GM10847 (cell line): ENCODE data around the gene RBMS3.

Experiments used
- POLR2A ChIP-seq: IDR thresholded peaks from 2 replicates; pipeline ENCODE4 v1.6.1; 2011; ENCODE audit not compliant: insufficient read length; ENCODE audit errors: extremely low read depth

The RBMS3 gene

DNA sequence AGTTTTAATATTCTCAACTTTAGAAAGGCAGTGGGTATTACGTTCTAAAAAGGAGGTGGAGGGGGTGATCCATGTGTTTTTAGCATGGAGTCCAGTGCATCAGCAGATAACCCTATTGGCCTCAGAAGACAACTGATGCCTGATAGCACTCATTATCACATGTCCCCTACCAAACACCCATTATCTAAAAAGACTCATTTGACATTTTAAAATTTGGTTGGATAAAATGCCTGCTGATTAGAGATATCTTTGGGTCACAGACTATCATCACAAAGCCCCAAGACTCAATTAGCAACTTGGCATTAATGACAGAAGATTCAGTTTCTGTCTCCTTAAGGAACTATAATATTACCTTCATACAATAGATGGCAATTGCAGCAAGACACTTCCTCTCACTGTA is 589.3 kb downstream of the RBMS3 start:
- TF ChIP-seq POLR2A, result no peak

DNA sequence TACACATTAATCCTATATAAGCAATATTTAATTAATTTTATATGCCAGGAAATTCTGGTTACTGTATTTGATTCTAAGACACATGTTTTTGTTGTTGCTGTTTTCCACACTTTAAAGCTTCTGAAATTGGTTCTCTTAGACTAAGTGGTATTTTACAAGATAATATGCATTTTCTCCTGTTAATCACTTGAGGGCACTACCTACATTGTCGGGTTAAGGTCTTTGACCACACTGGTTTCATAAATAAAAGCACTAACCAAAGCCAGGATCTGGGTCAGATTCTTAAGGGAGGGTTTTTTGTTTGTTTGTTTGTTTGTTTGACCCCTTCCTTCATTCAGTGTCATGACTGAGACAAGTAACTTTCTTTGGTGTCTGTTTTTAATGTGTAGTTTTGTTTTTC is 590.2 kb downstream of the RBMS3 start:
- TF ChIP-seq POLR2A, result no peak

DNA sequence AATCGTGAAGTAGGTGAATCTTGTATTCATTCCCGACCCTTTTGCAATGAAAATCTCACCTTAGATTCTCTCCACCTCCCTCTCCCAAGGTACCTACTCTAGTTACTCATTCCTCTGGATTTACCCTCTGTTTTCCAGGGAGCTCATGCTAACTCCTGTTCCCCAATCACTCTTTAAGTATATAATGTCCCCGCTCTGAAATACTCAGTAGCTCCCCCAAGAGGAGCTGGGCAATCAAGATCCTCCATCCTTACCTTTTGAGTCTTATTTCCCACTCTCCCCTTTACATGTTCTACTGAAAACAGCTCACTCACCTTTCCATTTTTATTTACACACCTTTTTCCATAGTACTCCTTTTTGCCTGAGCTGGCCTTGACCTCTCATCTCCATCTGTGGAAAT is 599.9 kb downstream of the RBMS3 start:
- TF ChIP-seq POLR2A, result no peak

GRCh38 chr3:29887451-29887850 is 606.6 kb downstream of the RBMS3 start:
- TF ChIP-seq POLR2A, result no peak

DNA sequence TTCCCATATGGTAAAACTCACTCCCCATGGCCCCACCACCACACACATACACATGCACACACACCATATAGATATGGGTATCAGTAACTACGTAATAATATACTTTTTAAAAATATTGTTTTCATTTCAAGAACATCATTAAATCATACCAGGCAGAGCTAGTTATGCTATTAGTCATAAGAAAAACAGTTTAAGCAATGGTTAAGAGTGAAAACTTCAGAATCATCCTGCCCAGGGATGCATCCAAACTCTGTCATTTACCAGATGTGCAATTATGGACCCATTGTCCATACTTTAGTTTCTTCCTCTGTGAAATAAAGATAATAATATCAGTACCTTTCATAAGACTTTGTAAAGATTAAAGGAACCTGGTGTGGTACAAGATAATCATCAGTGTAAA is 608.3 kb downstream of the RBMS3 start:
- no peak for TF ChIP-seq POLR2A

DNA sequence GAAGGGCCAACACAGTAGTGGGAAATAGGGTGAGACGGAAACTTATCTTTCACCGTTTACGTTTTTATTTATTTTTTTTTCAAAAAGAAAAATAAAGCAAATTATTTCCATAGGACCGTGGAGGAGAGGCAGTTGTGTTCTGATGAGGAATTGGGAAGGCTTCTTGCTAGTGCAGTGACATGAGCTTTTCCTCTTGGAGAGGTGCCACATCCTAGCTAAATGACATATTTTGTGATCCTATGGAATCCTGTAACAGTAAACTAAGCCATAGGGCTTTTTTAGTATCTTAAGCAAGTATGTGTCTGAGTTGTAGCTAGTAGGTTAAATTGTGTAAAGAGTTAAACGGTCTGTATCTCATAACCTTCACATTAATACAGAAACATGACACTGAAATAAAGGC is 609.9 kb downstream of the RBMS3 start:
- TF ChIP-seq POLR2A, result no peak

GRCh38 chr3:29892976-29893554 is 612.2 kb downstream of the RBMS3 start:
- TF ChIP-seq POLR2A, result no peak

DNA sequence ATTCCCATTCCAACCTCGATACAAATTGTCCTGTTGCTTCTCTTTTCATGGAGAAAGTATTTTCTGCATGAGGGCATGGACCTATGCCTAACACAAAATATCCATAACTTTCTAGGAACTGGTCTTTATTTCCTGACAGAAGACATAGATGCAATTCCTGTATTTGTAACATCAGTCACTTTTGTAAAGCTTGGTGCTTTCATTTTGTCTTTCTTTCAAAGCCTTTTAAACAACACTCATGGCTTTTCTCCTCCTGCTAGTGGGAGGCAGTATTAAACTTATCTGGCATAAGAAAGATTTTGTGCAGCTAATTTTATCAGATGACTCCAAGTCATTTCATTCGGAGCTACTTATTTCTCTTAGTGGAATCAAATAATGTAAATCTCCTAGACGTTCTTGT is 616.0 kb downstream of the RBMS3 start:
- TF ChIP-seq POLR2A, result no peak

DNA sequence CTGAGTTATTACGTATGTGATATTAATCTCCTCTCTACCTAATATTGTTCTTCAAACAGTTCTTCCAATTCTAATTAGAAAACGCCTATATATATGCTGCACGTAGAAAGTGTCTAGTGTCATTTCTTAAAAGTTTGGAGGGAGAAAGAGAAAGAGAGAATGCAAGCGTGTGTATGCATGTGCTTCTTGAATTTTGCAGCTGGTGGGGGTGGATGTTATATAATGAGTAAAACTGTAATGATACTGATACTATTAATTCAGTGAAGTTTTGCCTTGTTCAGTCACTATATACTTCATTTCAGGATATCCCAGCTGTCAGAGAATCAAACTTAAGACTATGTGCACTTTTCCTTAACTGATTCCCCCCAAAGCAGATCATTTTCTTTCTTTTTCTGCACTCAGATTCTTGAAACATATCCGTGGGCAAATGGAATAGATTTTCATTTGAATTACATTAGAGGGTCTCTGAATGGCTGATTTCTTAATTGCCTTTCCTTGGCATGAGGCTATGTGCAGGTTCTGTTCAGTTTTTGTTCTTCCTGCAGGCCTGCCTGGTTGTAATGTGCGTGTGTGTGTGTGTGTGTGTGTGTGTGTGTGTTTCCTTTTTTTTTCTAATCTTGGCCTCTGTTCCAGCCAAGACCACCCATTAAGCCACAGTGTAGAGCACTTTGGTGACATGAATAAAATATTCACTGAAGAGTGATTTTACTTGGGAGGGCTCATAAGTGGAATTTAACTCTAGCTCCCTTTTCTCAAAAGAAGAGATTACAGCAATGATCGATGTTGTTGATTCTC is 617.5 kb downstream of the RBMS3 start:
- no peak for TF ChIP-seq POLR2A

DNA sequence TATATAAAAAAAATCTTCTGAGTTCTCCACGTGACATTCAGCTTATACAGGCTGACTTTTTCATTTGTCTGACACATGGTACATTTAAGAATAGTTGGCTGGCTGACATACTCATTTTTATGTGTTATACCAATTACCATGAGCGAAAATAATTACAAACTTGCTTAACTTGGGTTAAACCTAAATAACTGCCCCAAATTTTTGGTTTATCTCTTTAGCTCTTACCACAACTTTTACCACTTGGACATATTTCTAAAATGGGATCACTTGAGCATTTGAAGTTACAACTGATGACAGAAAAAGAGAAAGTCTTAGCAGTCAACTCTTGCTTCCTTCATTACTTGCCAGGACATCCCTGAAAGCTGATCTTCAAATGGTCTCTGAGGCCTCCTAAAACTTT is 618.1 kb downstream of the RBMS3 start:
- TF ChIP-seq POLR2A, result no peak

GRCh38 chr3:29901097-29901496 is 620.2 kb downstream of the RBMS3 start:
- no peak for TF ChIP-seq POLR2A

DNA sequence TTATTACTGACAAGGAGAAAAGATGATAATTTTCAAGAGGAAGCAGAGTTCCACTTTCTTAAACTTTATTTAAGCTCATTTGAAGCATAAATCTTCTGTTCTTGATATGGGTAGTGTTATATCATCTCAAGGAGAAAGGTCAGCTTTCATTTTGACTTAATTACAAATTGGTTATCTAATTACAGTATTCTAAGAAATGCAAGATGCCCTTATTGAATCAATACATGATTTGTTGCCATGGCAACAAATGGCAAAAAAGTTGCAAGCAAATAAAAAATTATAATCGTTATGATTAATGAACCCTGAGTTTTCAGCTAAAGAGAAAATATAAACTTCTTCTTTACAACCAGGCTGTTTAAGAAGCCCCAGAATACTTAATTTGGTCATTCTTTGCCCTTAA is 622.7 kb downstream of the RBMS3 start:
- TF ChIP-seq POLR2A, result no peak

DNA sequence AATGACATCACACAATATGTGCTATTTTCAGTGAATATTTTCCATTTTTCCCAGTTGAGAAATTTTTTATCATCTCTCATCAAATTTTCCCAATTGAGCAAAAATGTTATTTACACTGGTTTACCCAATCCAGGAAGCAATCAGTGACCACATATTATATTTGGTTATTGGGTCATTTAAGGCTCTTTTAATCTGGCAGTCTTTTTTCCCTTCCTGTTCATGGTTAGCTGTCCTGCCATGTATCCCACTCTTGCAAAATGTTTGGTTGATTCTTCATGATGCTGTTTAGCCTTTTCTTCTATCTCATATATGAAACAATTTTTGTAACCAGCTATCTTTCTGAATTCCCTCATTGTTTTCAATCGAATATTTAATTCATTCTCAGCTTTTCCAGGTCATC is 626.0 kb downstream of the RBMS3 start:
- no peak for TF ChIP-seq POLR2A

- no peak for TF ChIP-seq POLR2A
Observed at GRCh38 chr3:29912600-29913288, 631.9 kb downstream of the RBMS3 start.

DNA sequence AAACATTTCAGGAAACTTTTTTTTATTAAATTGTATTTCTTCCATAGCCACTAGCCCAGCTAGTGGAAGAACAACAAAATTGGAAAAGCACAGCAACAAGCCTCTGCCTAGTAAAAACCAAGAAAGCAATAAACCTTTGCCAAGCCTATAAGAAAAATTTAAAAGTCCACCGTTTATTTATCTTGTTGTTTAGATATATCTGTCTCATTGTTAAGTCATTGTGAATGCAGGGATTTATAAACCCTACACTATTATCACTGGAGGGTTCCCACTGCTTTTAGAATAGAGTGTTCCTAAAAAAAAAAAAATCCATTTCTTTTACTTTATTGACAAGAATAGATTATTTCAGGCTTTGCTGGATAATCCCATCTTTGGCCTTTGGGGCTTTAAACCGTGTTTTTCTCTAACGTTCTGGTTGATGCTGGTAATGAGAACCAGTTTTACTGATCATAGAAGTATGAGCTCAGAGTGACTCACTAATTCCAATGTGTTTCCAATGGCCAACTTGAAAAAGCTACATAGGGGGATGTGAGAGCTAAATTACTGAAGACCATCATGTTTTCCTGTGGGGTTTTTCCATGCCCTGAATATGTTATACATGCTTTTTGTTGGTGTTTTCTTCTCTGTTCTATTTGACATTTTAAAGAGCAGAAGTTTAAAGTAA is 634.1 kb downstream of the RBMS3 start:
- no peak for TF ChIP-seq POLR2A

- TF ChIP-seq POLR2A, result no peak
Observed at GRCh38 chr3:29919571-29919970, 638.7 kb downstream of the RBMS3 start.

DNA sequence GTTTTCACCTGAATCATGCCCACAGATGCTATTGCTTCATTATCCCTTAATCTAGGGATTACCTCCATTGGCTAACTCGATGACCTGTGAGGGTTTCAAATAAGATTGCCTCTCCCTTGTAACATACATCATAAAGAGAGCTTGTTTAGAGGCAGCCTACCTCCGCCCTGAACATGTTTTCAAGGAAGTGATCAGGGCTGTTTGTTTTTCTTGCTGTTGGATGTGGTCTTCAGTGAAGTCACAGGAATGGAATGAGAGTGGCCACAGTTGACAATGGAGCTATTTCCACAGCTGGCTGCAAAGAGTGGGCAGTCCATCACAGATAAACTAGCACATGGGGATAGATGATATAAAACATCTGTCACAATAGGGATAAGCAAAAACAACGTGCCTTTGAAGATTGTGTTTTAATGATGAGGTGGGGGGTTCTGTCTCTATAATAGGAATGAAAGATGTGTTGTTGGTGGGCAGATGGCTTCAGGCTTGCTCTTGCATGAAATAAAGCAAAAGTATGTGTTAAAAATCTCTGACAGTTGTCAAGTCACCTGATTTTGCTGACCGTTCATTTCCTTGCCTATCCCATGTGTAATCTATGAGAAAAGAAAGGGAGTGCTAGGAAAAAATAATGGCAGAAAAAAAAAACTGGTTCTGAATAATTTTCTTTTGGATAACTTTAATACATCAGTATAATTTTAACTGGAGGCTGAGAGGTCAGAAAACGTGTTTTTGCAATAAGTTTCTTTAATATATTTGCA is 642.3 kb downstream of the RBMS3 start:
- TF ChIP-seq POLR2A, result no peak
